Heart left ventricle (tissue), 16 donors: ENCODE results near the gene DSCAML1. TPM values are rescaled to one million over a fixed set of nuclear protein-coding genes. Genes with fewer than 3 reads are reported as not detected.

Experiments used
- ATAC-seq, 4 donors: fragments of 200-7000 bp; cut with Tn5 transposase; one replicate each; pipeline ENCODE4 v1.9.1; 2020 to 2022; ENCODE audit warnings: moderate library complexity in 4 of 4, mild to moderate bottlenecking in 3 of 4, moderate number of reproducible peaks in 1 of 4
- DNase-seq, 5 donors: peaks; one replicate each; pipeline ENCODE4 v3.0.0-alpha.2; 2020
- H3K27ac ChIP-seq, 12 donors: fragments of 200-600 bp; sonication (generic) in 4 of 12; one replicate each; pipeline versions ENCODE4 v1.5.0 to v1.8.0; 2016 to 2022; ENCODE audit warnings: mild to moderate bottlenecking in 2 of 12
- H3K27me3 ChIP-seq, 9 donors: fragments of 200-600 bp; sonication (generic) in 2 of 9; one replicate each; pipeline versions ENCODE4 v1.5.1 to v1.8.0; 2016 to 2022; ENCODE audit warnings: mild to moderate bottlenecking in 3 of 9
- H3K36me3 ChIP-seq, 9 donors: fragments of 200-600 bp; sonication (generic) in 2 of 9; one replicate each; pipeline versions ENCODE4 v1.5.0 to v1.8.0; 2018 to 2022; ENCODE audit warnings: mild to moderate bottlenecking in 2 of 9
- H3K4me1 ChIP-seq, 12 donors: fragments of 200-600 bp; sonication (generic) in 4 of 12; one replicate each; pipeline versions ENCODE4 v1.5.0 to v1.8.0; 2016 to 2022; ENCODE audit warnings: mild to moderate bottlenecking in 3 of 12
- H3K4me3 ChIP-seq, 12 donors: fragments of 200-600 bp; sonication (generic) in 4 of 12; one replicate each; pipeline versions ENCODE4 v1.5.0 to v1.8.0; 2017 to 2022; ENCODE audit warnings: mild to moderate bottlenecking in 9 of 12, moderate library complexity in 4 of 12
- H3K9me3 ChIP-seq, 12 donors: fragments of 200-600 bp; sonication (generic) in 4 of 12; one replicate each; pipeline versions ENCODE4 v1.5.0 to v1.8.0; 2016 to 2022; ENCODE audit warnings: mild to moderate bottlenecking in 1 of 12
- CTCF ChIP-seq, 12 donors: fragments of 200-600 bp; sonication (generic) in 4 of 12; IDR thresholded peaks; one replicate each; pipeline versions ENCODE4 v1.5.0 to v1.8.0; 2018 to 2022; ENCODE audit warnings: antibody characterized with exemption in 12 of 12, mild to moderate bottlenecking in 5 of 12
- POLR2A ChIP-seq, 2 donors: fragments of 450-650 bp; IDR thresholded peaks; one replicate each; pipeline ENCODE4 v1.6.1; 2017; ENCODE audit warnings: antibody characterized with exemption in 2 of 2, mild to moderate bottlenecking in 2 of 2, moderate library complexity in 2 of 2
- WGBS, 4 donors: extraction: QIAGEN DNeasy Blood & Tissue Kit in 2 of 4; methylation state at CpG; one replicate each; pipeline versions ENCODE4 v1.1.5 to v1.1.7; 2013 to 2018; 5-methylcytosine and 5-hydroxymethylcytosine counted together
- intact Hi-C, 10 donors: fragments of 100-400 bp; cut with DNase I; formaldehyde crosslinking; loops; one replicate each; pipeline versions ENCODE4 v1.11.1 to v1.14.2; 2022
- polyA plus RNA-seq, 2 donors: library from polyadenylated mRNA; stranded (reverse); fragments of 200-250 nt; gene quantifications; one replicate each; pipeline ENCODE4 v1.2.3, GENCODE V29; 2013
- total RNA-seq, 9 donors: library from RNA; depleted of rRNA in 2 of 9; stranded (reverse); fragments of >200 nt in 2 of 9; fragmentation: NEBNext Ultra II Directional in 3 of 9; extraction: Animal tissue kit (Norgen Biotek cat#: 25700) in 3 of 9; gene quantifications; one replicate each; pipeline versions ENCODE4 v1.1.0 to v1.2.4, GENCODE V29; 2016 to 2023
- donor health status: ischemic (EF 13 %, LVEDD 7.1; RV severe dilation, severe dysfunction).
- donor health status: healthy with polysubstance abuse.
- donor health status: DM: no; HTN: yes; CAD: no.
- donor health status: DM: no; HTN: no; CAD: no.
- donor health status: ischemic (EF 25% LVEDD 6.9; RV normal size, moderate dysfunction).
- donor health status: ischemic (EF 25% LVEDD 5.7; RV mildly dilated, moderate dysfunction).
- donor health status: healthy.
- donor health status: DM: yes; HTN: yes; CAD: no.
- donor health status: ischemic (EF 35%, LVEDD 5.7; RV mildly dilated, moderate dysfunction).
- donor health status: nonischemic (EF 11% LVEDD 7.7; RV severe dilation, severe dysfunction).
- donor health status: DM: yes; HTN: yes; CAD: no.
- donor health status: PGD.
- donor health status: ischemic (EF 29% LVEDD 5.4; RV normal size, mild dysfunction).
- donor health status: nonischemic (EF 23%, LVEDD 6.1; RV moderate dilation, normal function).

Gene DSCAML1
- total and polyA plus RNA-seq, 11 donors, result 0.05 to 1.7 (median 0.76) TPM

GRCh38 chr11:117426941-117427340 is 370.1 kb downstream of the DSCAML1 start:
- intact Hi-C loops, result loop anchor here in 9 of 10 donors (1.0 to 10.0 kb wide), 8 partner anchors 380 to 628 kb away; no protein-coding TSS in a partner anchor
- Histone ChIP-seq H3K36me3 (peaks cover 0 to 11% (median 0%) of the 10 kb centered on the region in 9 donors), H3K4me3 (no peak overlapping the region), H3K27me3 (no peaks in the 10 kb centered on the region), H3K27ac (no peak overlapping the region), H3K9me3 (no peaks in the 10 kb centered on the region), H3K4me1 (peaks cover 0 to 8% (median 1%) of the 10 kb centered on the region in 12 donors)
- DNase-seq (no peak), ATAC-seq (no peak)
- TF ChIP-seq CTCF (IDR thresholded peaks at IDR 0.05) (no peak), POLR2A (IDR thresholded peaks at IDR 0.05) (no peak)
- WGBS, 4 donors, result 81 to 89% (median 86%) methylated on average over 7 of the region's 7 CpGs

GRCh38 chr11:117426297-117426685 is 370.7 kb downstream of the DSCAML1 start:
- Histone ChIP-seq H3K4me3 (no peak overlapping the region), H3K4me1 (peaks cover 0 to 8% (median 1%) of the 10 kb centered on the region in 12 donors), H3K36me3 (peaks cover 0 to 7% (median 0%) of the 10 kb centered on the region in 9 donors), H3K27me3 (no peaks in the 10 kb centered on the region), H3K27ac (no peak overlapping the region), H3K9me3 (no peaks in the 10 kb centered on the region)
- no peak for TF ChIP-seq POLR2A (IDR thresholded peaks at IDR 0.05)
- TF ChIP-seq CTCF (IDR thresholded peaks at IDR 0.05), result peak; percentile 85 to 97 (median 94)
- ATAC-seq (peak in 3 of 4 donors; percentile 56 to 72 (median 70)), DNase-seq (peak; percentile 46 to 79 (median 66))
- intact Hi-C loops, result loop anchor here in 9 of 10 donors (1.0 to 10.0 kb wide), 8 partner anchors 381 to 629 kb away; no protein-coding TSS in a partner anchor
- 4 to 7% (median 5%) methylated on average over 16 to 17 of the region's 17 CpGs for WGBS, 4 donors

DNA sequence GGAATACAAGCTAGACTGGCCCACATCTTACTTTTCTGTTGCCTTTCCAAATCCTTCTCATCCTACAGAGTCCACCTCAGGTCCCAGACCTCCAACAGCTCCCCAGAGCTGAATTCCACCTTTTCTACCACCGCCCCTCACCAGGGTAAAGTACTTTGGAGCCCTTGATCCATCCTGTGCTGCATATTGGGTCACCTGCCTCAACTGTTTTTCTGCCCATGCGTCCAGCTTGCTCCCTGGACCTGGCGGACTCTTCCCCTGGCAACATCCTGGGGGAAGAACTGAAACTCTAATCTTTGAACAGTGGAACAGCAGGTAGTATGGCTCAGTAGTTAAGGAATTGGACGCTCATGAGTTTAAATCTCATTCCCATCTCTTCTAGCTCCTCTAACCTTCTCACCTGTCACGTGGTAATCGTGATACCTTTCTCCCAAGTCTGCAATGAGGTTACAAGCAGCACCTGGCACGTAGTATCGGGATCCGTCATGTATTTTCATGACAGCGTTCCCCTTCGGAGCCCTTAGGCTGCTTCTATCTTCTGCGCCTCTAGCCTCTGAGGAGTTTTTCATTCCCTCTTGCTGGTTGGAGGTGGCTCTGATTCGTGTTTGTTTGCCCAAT is 371.2 kb downstream of the DSCAML1 start:
- H3K36me3 ChIP-seq, result peaks cover 0 to 5% (median 0%) of the 10 kb centered on the region in 9 donors
- H3K27me3 ChIP-seq, result no peaks in the 10 kb centered on the region
- WGBS, 4 donors, result 53 to 56% (median 54%) methylated on average over 13 of the region's 13 CpGs
- no peaks in the 10 kb centered on the region for H3K9me3 ChIP-seq
- DNase-seq (no peak), ATAC-seq (no peak)
- peaks cover 0 to 8% (median 1%) of the 10 kb centered on the region in 12 donors for H3K4me1 ChIP-seq
- intact Hi-C loops, result loop anchor here in 9 of 10 donors (1.0 to 10.0 kb wide), 8 partner anchors 382 to 629 kb away; no protein-coding TSS in a partner anchor
- H3K4me3 ChIP-seq, result no peak overlapping the region
- no peak overlapping the region for H3K27ac ChIP-seq
- TF ChIP-seq CTCF (IDR thresholded peaks at IDR 0.05) (no peak), POLR2A (IDR thresholded peaks at IDR 0.05) (no peak)

DNA sequence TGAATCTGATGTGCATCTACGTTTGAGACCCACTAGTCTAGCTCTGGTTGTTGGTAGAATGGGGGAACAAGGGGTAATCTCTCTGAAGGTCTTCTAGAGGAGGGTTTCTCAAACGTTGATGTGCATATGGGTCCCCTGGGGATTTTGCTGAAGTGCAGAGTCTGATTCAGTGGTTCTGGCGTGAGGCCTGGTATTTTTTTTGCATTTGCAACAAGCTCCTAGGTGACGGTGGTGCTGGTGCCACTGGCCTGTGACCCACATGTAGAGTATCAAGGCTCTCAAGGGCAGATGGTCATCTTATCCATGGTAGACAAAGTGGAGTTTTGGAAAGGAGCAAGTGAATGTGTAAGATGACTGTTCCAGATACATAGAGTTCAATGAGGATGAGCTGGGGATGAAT is 372.2 kb downstream of the DSCAML1 start:
- Histone ChIP-seq H3K4me3 (no peak overlapping the region), H3K4me1 (peaks cover 0 to 8% (median 1%) of the 10 kb centered on the region in 12 donors), H3K27me3 (no peaks in the 10 kb centered on the region), H3K36me3 (no peaks in the 10 kb centered on the region), H3K27ac (no peak overlapping the region), H3K9me3 (no peaks in the 10 kb centered on the region)
- DNase-seq (no peak), ATAC-seq (no peak)
- intact Hi-C loops, result loop anchor here in 9 of 10 donors (5.0 to 10.0 kb wide), 6 partner anchors 383 to 630 kb away; no protein-coding TSS in a partner anchor
- TF ChIP-seq CTCF (IDR thresholded peaks at IDR 0.05) (no peak), POLR2A (IDR thresholded peaks at IDR 0.05) (no peak)
- 63 to 71% (median 67%) methylated on average over 4 of the region's 4 CpGs for WGBS, 4 donors
